Brain pericyte (primary cell): Measurements from ENCODE around the gene STRN.
A peak's percentile ranks its signal among the peaks of the same experiment; 100 is the strongest.
"Not testable (repeated sequence)": the region's sequence is repeated elsewhere in the genome, so short reads cannot be mapped to it uniquely, and the experiment has no call there.

Experiments used
- DNase-seq: peaks from one replicate; pipeline ENCODE4 v3.0.0-alpha.2; 2012; ENCODE audit warnings: low read depth, low spot score

STRN gene

DNA sequence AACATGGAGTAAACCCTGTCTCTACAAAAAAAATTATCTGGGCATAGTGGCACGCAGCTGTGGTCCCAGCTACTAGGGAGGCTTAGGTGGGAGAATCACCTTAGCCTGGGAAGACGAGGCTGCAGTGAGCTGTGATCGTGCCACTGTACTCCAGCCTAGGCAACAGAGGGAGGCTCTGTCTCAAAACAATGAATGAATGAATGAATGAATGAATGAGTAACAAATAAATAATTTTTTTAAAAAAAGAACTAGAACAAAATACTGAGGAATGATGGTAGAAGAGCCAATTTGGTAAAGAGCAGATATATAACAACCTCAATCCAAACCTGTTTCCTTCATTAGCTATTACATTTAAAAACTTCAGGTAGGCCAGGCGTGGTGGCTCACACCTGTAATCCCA lies 60.1 kb downstream of the STRN start:
- DNase-seq: no peak

DNA sequence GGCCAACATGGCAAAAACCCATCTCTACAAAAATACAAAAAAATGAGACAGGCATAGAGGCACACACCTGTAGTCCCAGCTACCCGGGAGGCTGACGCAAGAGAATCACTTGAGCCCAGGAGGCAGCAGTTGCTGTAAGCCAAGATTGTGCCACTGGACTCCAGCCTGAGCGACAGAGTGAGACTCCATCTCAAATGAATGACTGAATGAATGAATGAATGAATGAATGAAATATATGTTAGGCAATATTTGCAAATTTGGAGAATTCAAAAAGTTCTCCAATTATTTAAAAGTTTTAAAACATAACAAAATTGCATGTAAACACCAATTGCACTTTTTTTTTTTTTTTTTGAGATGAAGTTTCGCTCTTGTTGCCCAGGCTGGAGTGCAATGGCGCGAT lies 61.7 kb downstream of the STRN start:
- DNase-seq: no peak

DNA sequence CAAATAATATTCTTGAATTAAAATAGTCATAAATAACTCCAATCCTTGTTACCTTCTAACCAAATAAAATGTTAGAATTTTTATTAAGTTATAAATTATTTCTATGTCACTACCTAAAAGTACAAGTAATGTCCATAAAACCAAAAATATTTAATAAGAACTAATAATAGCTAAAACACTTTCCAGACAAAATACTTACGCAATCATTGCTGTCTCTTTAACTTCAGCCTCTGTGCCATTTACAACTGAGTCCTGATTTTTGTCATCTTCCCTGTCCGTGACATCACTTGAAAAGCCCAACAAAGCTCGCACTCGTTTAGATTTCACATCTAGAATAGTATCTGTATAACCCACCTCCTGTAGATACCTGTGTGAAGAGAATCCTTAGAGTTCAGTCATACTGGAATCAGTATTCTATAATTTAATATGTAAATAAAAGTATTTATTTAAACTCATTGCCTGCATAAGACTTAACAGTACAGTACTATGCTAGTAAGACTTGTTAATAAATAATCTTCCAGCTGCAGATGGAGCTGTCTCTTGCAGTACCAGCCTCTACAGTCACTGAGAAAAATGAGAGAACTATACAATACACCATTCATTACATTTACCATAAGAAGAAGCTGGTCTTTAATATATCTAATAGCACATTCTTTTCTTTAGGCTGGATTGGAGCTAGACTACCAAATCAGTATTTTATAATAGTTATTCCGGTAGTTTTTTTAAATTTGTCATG lies 63.8 kb downstream of the STRN start:
- DNase-seq: no peak

DNA sequence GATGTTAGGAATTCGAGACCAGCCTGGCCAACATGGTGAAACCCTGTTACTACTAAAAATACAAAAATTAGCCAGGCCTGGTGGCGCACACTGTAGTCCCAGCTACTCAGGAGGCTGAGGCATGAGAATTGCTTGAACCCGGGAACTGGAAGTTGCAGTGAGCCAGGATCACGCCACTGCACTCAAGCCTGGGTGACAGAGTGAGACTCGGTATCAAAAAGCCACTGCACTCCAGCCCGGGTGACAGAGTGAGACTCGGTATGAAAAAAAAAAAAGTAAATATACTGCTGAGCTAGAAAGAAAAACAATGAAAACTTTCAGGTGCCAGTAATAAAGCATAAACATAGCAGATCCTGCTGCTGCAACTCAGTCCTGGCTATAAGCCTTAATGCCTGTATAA lies 73.5 kb downstream of the STRN start:
- DNase-seq: no peak

DNA sequence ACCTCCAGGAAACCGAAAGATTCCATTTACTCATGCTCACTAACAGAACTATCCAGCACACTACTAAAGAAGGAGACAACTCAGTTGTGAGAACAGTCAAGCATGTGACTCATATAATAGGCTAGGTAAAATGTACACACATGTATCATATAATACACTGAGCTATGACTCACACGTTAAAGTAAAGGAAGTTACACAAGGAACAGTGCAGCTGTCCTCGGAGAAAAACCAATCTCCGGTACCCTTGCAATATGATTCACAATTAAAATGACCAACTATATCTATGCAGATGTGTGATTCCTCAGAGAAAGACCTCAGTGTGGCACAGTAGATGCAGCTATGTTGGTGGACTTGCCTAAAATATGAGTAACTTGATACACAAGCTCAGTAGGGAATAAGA lies 76.5 kb downstream of the STRN start:
- DNase-seq: peak; percentile 72

DNA sequence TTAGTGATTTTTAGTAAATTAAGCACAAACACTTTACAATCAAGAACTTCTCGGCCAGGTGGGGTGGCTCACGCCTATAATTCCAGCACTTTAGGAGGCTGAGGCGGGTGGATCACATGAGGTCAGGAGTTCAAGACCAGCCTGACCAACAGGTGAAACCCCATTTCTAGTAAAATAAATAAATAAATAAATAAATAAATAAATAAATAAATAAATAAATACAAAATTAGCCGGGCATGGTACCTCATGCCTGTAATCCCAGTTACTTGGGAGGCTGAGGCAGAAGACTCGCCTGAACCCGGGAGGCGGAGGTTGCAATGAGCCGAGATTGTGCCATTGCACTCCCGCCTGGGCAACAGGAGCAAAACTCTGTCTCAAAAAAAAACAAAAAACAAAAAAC lies 79.2 kb downstream of the STRN start:
- DNase-seq: not testable (repeated sequence)

DNA sequence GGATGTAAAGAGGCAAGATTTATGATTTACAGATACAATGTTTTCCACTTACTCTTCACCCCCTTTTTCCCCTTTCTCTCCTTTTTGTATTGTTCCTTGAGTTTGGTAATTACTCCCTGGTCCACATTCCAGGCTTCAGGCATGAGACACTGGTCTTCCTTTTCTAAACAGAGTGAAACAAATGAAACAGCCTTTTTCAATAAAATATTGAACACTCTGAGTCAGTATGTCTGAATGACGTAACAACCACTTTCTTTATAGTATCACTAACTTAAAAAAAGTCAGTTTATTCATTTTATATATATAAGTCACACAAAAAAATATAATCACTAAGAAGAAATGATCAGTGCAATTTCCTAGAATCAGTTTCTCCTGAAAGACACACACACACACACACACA lies 79.7 kb downstream of the STRN start:
- DNase-seq: no peak

DNA sequence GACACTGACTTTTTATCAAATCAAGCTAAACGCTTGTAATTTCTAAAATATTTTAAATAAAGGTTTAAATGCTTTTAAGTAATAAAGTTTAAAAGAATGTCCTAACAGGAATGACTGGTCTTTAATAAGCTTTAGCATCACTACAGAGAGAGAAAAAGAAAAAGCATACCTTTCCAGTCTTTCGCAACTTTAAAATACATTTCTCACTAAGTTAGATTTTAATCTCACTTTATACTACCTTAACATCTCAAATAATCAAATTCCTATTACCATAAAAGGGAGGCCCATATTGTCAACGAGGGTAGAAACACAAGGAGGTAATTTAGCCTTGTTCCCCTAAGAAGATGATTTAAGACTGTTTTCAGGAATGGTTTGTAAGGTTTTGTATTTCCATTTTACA lies 80.7 kb downstream of the STRN start:
- DNase-seq: no peak

DNA sequence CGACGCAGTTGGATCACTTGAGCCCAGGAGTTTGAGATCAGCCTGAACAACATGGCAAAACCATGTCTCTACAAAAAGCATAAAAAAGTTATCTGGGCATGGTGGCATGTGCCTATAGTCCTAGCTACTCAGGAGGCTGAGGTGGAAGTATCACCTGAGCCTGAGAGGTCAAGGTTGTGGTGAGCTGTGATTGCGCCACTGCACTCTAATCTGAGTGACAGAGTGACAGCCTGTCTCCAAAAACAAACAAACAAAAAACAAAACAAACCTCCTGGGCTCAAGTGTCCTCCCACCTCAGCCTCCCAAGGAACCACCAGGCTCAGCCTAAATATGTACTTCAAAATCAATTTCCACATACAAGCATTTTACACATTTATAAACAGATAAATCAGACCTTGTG lies 83.8 kb downstream of the STRN start:
- DNase-seq: no peak

DNA sequence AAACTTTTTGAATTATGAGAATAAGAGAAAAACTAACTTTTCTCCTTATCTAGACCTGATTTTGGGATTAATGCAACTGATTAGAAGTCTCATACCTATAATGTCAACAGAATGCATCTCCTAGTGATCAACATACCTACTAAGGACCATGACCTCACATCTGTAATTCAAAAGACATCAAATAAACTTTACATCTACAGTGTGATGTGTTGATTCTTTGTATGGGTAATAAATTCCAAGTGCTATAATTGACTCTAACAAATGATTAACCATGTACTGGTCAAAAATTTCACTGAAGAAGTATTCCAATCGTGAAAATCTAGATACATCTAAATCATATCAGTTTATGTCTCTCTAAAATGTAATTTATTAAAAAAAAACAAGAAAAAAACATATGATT lies 84.5 kb downstream of the STRN start:
- no peak for DNase-seq

DNA sequence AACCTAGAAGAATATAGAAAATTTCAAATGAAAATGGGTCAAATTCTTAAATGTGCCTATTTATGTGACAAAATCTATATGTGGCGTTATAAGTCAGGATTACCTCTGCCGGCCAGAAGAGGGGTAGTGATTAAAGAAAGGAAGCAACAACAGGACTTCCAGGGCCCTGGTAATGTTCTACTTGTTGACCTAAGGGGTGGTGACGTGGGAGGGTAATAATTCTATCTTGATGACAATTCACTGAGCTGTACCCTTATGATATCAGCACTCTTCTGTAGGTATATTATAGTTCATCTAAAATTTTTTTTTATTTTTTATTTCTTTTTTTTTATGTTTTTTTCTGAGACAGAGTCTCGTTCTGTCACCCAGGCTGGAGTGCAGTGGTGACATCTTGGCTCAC lies 87.9 kb downstream of the STRN start:
- DNase-seq: no peak

DNA sequence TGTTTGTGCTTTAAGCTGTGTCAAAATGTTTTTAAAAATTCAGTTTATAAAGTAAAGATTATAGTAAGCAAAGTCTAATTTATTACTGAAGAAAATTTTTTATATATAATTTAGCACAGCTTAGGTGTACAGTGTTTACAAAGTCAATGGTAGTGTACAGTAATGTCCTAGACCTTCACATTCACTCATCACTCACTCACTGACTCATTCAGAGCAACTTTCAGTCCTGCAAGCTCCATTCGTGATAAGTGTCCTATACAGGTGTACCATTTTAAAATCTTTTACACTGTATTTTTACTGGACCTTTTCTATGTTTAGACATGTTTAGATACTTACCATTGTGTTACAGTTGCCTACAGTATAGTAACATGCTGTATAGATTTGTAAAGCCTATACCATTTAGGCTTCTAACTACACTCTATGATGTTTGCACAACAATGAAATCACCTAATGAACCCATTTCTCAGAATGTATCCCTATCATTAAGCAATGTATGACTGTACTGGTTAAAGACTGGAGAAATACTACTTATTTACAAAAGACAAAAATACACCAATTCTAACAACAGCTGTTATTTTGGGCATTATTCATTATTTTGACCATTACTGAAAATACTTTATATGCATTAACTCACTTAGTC lies 95.1 kb downstream of the STRN start:
- DNase-seq: no peak

DNA sequence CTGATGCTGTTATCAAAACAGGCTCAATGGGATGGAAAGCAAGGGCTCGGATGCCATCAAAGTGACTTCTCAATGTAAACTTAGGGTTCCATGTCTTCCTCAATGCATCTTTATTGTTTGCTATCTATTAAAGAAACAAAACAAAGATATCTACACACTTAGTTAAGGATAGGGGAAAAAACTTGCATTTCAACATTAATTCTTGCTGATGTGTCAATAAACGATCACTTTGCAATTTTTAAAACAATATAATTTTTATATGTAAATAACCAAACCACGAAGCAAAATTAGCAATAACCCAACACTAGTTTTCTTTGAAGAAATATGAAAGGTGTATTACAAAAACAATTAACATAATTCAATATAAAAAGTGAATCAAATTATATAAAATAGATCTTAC lies 96.7 kb downstream of the STRN start:
- DNase-seq: no peak

DNA sequence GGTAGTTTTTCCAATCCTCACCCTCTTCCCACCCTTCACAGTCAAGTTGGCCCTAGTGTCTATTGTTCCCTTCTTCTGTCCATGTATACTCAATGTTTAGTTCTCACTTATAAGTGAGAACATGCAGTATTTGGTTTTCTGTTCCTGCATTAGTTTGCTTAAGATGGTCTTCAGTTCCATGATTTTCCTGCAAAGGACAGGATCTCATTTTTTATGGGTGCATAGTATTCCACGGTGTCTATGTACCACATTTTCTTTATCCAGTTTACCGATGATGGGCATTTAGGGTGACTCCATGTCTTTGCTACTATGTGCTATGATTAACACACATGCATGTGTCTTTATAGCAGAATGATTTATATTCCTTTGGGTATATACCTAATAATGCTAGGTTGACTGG lies 104.4 kb downstream of the STRN start:
- DNase-seq: no peak

DNA sequence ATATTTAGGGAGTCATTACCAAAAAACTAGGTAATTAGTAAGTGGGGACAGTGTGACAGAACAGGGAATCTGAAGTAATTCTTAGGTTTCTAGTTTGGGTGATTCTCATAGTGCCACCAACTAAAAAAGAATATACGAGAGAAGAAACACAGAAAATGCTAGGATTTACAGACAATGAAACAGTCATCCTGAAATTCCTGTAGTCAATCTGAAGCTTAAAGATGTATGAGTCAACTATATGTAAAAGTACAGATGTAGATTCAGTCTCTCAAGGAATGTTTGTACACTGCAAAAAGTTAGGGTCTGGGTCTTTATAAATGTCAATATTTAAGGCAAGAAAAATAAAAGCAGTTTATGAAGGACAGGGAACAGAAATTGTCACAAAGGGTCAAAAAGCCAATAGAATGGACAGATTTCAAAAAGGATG lies 107.0 kb downstream of the STRN start:
- DNase-seq: no peak

DNA sequence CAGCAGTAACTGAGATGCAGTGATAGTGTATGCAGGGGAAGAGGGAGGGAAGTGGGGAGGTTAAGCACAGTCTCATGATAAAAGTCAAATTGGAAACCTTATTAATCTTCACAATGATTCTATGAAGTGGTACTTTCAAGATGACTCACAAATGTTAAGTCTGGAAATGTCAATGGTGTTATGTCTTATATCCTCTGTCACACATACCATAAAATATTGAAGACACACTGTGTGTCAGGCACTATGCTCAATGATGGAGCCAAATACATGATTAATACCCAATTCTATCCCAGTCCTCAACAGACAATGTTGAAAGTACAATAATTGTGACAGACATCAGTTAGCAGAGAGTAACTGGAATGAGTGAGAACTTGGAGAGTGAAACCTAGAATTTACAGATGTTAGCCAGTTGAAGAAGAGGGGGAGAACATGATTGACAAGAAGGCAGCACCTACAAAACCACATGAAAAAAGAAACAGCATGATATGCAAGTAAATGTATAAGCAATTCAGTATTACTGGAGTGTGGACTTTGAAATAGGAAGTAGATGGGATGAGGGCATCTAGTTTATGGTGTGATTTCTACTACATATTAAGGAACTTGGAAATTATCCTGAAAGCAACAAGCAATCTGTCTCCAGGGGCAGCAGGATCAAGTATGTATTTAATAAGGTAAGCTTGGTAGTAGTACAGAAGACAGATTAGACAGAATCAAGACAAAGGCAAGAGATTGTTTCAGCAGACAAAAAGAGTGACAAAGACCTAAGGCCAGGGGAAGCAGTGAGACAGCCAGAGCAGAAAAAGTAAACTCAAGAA lies 107.6 kb downstream of the STRN start:
- no peak for DNase-seq

DNA sequence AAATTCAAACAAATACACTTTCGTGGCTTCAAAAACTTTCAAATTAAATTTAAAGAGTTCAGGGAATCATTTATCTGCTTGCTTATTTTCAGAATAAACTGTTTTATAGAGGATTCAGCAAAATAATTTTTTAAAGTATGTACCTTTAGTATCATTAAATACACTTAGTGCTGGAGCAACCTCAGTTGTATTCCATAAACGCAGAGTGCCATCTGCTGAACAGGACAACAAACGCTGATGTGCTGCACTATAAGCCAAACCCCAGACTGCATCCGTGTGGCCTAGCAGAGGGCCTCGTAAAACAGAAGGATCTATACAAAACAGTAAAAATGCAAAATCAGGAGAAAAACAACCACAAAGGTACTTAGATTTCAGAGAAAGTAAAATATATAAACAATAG lies 108.6 kb downstream of the STRN start:
- no peak for DNase-seq

DNA sequence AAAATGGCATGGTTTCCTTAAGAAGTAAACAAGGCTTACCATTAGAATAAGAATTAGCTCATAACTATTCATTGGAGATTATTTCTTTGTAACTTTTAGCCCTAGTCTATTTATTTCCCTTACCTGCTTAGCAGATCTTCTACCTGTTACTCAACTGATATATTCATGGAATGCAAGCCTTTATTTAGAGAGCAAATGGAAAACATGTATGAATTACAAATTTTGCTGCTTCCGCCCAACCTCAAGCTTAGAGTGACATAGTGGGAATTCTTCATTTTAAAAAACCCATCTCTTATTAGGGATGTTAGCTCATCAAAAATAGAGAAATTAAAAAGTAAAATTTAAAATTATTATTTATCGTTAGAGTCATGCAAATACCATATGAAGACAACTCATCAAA lies 110.9 kb downstream of the STRN start:
- no peak for DNase-seq

DNA sequence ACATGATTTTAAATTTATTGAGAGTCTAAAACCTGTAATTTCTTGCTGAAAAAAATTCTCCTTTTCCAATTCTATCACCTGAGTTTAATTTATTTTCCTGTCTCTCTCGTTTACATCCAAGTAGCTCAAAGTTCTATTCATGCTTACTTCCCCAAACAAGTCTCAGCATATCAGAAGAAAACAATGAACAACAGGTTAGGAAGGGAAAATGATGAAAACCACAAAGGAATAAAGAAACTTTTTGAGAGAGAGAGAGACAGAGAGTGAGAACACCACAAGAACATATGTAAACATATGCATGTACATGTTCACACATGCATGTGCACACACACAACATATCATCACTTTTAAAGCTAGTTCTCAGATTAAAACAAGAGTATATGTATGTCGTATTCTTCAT lies 112.1 kb downstream of the STRN start:
- no peak for DNase-seq

DNA sequence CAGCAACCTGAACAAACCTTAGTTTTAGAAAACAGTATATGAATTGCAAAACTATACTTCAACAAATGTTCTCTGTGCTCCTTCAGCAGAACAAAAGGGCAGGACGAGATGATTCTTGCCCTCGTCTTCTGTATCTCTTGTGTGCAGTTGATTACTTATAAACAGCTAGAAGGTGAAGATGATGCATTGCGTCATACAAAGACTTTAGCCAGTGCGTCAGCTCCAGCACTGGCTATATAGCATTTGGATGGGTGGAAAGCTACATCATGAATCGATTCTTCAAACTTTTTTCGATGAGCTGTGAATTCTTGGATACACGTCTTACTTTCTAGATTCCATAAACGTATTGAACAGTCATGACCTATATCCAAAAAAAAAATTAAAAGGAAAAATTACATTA lies 117.1 kb downstream of the STRN start:
- no peak for DNase-seq

DNA sequence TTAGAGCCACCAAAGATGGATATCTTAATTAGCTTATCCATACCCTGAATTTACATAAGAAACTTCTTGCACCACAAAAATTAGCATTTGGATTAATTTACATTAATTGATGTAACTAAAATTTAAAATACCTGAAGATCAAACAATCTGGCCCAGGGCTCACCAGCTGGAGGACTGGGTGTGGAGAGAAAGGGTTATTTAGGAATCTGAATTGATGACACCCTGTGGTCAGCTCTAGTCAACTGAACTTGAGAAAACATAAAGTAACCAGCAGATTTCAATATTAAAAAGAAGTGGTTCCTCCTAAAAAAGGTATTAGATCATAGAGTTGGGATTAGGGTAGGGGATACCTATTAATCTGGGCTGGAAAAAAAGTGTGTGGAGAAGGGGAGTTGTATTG lies 122.5 kb downstream of the STRN start:
- no peak for DNase-seq

DNA sequence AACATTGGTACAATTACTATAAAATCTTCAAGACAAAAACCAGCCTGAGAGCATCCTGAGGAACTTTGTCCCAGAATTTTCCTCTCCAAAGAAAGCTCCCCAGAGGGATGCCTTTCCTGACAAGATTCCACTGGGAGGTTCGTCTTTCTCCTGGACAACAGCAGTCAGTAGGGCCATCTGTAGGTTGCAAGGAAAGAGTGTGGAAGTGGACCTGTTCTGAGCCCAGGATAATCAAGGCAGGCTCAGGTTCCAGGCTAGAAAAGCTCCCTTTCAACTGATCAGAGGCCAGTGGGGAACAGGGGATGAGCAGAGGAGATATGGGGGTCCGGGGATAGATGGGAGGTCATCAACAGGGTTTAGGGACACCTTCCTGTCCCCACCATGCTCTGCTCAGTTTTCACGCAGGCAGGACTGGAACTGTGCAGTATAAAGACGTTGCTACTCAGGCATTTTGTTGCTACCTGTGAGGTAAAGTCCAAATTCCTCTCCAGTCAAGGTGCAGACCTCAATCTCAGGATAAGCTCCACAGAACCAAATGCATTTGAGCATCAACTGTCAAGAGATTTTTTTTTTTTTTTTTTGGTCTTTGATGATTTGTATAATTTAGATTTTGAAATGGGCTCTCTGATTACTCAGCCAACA lies 126.2 kb downstream of the STRN start:
- DNase-seq: no peak
